ENCODE data around the gene GABBR2.
"Not testable (repeated sequence)": the region's sequence is repeated elsewhere in the genome, so short reads cannot be mapped to it uniquely, and the experiment has no call there.

Gene GABBR2

GRCh38 chr9:98593354-98594253 lies 115.1 kb downstream of the GABBR2 start:
- no peak for DNase-seq (ENCODE audit: low spot score)

GRCh38 chr9:98591696-98592095 lies 117.0 kb downstream of the GABBR2 start:
- no peak for DNase-seq (ENCODE audit: low spot score)

- DNase-seq (ENCODE audit: low spot score): no peak
Observed at GRCh38 chr9:98590101-98590500, 118.6 kb downstream of the GABBR2 start.

GRCh38 chr9:98589102-98589501 lies 119.6 kb downstream of the GABBR2 start:
- no peak for DNase-seq (ENCODE audit: low spot score)

- DNase-seq (ENCODE audit: low spot score): not testable (repeated sequence)
Observed at GRCh38 chr9:98584853-98585438, 123.8 kb downstream of the GABBR2 start.

GRCh38 chr9:98584059-98584458 lies 124.7 kb downstream of the GABBR2 start:
- DNase-seq (ENCODE audit: low spot score): no peak

- DNase-seq (ENCODE audit: low spot score): no peak
Observed at GRCh38 chr9:98583417-98583816, 125.3 kb downstream of the GABBR2 start.

- DNase-seq (ENCODE audit: low spot score): no peak
Observed at GRCh38 chr9:98580956-98581355, 127.8 kb downstream of the GABBR2 start.

- no peak for DNase-seq (ENCODE audit: low spot score)
Observed at GRCh38 chr9:98579700-98580099, 129.0 kb downstream of the GABBR2 start.

GRCh38 chr9:98577446-98577845 lies 131.3 kb downstream of the GABBR2 start:
- no peak for DNase-seq (ENCODE audit: low spot score)

GRCh38 chr9:98576859-98577258 lies 131.9 kb downstream of the GABBR2 start:
- no peak for DNase-seq (ENCODE audit: low spot score)

GRCh38 chr9:98576354-98576753 lies 132.4 kb downstream of the GABBR2 start:
- DNase-seq (ENCODE audit: low spot score): no peak

- DNase-seq (ENCODE audit: low spot score): peak; percentile 55
Observed at GRCh38 chr9:98575379-98576346, 133.1 kb downstream of the GABBR2 start.

GRCh38 chr9:98573749-98574278 lies 134.9 kb downstream of the GABBR2 start:
- no peak for DNase-seq (ENCODE audit: low spot score)

GRCh38 chr9:98572796-98573195 lies 135.9 kb downstream of the GABBR2 start:
- DNase-seq (ENCODE audit: low spot score): no peak

GRCh38 chr9:98572054-98572627 lies 136.6 kb downstream of the GABBR2 start:
- DNase-seq (ENCODE audit: low spot score): peak; percentile 21

- no peak for DNase-seq (ENCODE audit: low spot score)
Observed at GRCh38 chr9:98571643-98572042, 137.1 kb downstream of the GABBR2 start.

- DNase-seq (ENCODE audit: low spot score): no peak
Observed at GRCh38 chr9:98570663-98571440, 137.9 kb downstream of the GABBR2 start.

GRCh38 chr9:98570055-98570454 lies 138.7 kb downstream of the GABBR2 start:
- no peak for DNase-seq (ENCODE audit: low spot score)

- no peak for DNase-seq (ENCODE audit: low spot score)
Observed at GRCh38 chr9:98569491-98569890, 139.2 kb downstream of the GABBR2 start.

- no peak for DNase-seq (ENCODE audit: low spot score)
Observed at GRCh38 chr9:98568909-98569469, 139.7 kb downstream of the GABBR2 start.

Measured in hepatic stellate cell (primary cell).